Suprapubic skin (tissue), 4 donors: Measurements from ENCODE around the gene MAP2K7.

Experiments
- CTCF ChIP-seq, 2 donors: fragments of 200-600 bp in 1 of 2; fragments of 450-650 bp in 1 of 2; sonication (generic) in 1 of 2; IDR thresholded peaks; one replicate each; pipeline ENCODE4 v1.5.1; 2016 to 2019; ENCODE audit warnings: antibody characterized with exemption in 2 of 2, mild to moderate bottlenecking in 1 of 2, moderate library complexity in 1 of 2
- EP300 ChIP-seq: sonication (generic); formaldehyde crosslinking; IDR thresholded peaks from one replicate; pipeline ENCODE4 v1.6.1; 2017; ENCODE audit warnings: antibody characterized with exemption
- POLR2AphosphoS5 ChIP-seq, 3 donors: sonication (generic); formaldehyde crosslinking; IDR thresholded peaks; one replicate each; pipeline ENCODE4 v1.6.1; 2017; ENCODE audit warnings: antibody characterized with exemption in 3 of 3

GRCh38 chr19:7908078-7908699 lies 4.5 kb downstream of the MAP2K7 start:
- TF ChIP-seq EP300 (no peak), POLR2AphosphoS5 (IDR thresholded peaks at IDR 0.05) (no peak), CTCF (IDR thresholded peaks at IDR 0.05) (no peak)
